GM12801 (cell line): Measurements from ENCODE around the gene SCRG1.

Experiments
- CTCF ChIP-seq: IDR thresholded peaks from one replicate; pipeline ENCODE4 v1.5.1; 2011; ENCODE audit warnings: control low read depth; ENCODE audit not compliant: insufficient read length; ENCODE audit errors: extremely low read depth

The SCRG1 gene

GRCh38 chr4:173420324-173420752, 21.4 kb upstream of the SCRG1 start:
- no peak for TF ChIP-seq CTCF

GRCh38 chr4:173418639-173419038, 19.7 kb upstream of the SCRG1 start:
- no peak for TF ChIP-seq CTCF

- no peak for TF ChIP-seq CTCF
Measured at GRCh38 chr4:173417833-173418232, 18.9 kb upstream of the SCRG1 start.

- no peak for TF ChIP-seq CTCF
Measured at GRCh38 chr4:173415885-173416653, 17.2 kb upstream of the SCRG1 start.

- no peak for TF ChIP-seq CTCF
Measured at GRCh38 chr4:173415092-173415491, 16.2 kb upstream of the SCRG1 start.

GRCh38 chr4:173414456-173414855, 15.5 kb upstream of the SCRG1 start:
- no peak for TF ChIP-seq CTCF

- no peak for TF ChIP-seq CTCF
Measured at GRCh38 chr4:173413036-173413435, 14.1 kb upstream of the SCRG1 start.
